T-cell (primary cell): Measurements from ENCODE around the gene LITAFD. TPM values are rescaled to one million over a fixed set of nuclear protein-coding genes. Genes with fewer than 3 reads are reported as not detected.

ENCODE experiments used
- total RNA-seq, 35 experiments: library from RNA in 6 of 35; stranded (reverse) in 6 of 35; fragments of 120-200 nt in 1 of 35; gene quantifications; one replicate each; pipeline versions ENCODE4 v1.2.1 to v1.2.4 and lab custom pipeline; 2013 to 2026

LITAFD gene
- total RNA-seq, 5 donors from 2014 or later (not counting 1 experiment from before 2014, with no cell fraction given), result not detected

Other genes with a start within 250 kb of the LITAFD start
- 10 to 100 TPM in 3 of 5 donors, 1 to 10 TPM in 2; 8.3 to 16.1 (median 11.7) TPM for gene ABAT, start 207.7 kb upstream of the LITAFD start, total RNA-seq
- 10 to 100 TPM in 3 of 5 donors, 1 to 10 TPM in 2; 4.1 to 14.5 (median 12.7) TPM for gene TMEM186, start 84.7 kb upstream of the LITAFD start, total RNA-seq
- gene PMM2, start 84.5 kb upstream of the LITAFD start, total RNA-seq, result 10 to 100 TPM; 33.8 to 46.6 (median 43.7) TPM
- 10 to 100 TPM; 32.9 to 44.3 (median 41.8) TPM for gene CARHSP1, start 13.3 kb upstream of the LITAFD start, total RNA-seq
- gene USP7, start 81.6 kb downstream of the LITAFD start, total RNA-seq, result 100 to 1,000 TPM; 159 to 261 (median 169) TPM
- 100 to 1,000 TPM in 2 of 5 donors, 10 to 100 TPM in 3; 79.3 to 123 (median 87.1) TPM for gene HAPSTR1, start 209.3 kb downstream of the LITAFD start, total RNA-seq